T follicular helper cell (primary cell): ENCODE results near the gene TENT5C.

Experiments used
- DNase-seq: peaks from one replicate; pipeline ENCODE4 v3.0.0-alpha.2; 2020; ENCODE audit warnings: low read depth

The TENT5C gene

DNA sequence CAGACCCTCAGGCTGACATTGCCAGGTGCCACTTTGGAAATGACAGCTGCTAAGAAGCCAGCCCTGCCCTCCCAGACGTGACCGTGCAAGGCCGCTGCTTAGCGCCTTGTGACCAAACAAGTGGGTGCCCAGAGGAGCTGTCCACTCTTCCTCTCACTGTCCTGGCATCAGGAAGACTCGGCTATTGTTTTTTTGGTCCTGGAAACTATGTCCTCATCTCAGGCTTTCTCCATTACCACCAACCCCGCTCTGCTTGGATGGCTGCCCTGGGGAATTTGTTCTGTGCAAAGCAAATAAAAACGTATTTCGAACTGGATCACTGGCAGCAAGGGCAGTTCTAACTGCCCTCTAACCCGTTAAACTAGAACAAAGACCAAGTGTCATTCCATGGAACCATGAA lies 13.7 kb upstream of the TENT5C start:
- no peak for DNase-seq

- DNase-seq = no peak
Observed at GRCh38 chr1:117594261-117594990, 11.4 kb upstream of the TENT5C start.

DNA sequence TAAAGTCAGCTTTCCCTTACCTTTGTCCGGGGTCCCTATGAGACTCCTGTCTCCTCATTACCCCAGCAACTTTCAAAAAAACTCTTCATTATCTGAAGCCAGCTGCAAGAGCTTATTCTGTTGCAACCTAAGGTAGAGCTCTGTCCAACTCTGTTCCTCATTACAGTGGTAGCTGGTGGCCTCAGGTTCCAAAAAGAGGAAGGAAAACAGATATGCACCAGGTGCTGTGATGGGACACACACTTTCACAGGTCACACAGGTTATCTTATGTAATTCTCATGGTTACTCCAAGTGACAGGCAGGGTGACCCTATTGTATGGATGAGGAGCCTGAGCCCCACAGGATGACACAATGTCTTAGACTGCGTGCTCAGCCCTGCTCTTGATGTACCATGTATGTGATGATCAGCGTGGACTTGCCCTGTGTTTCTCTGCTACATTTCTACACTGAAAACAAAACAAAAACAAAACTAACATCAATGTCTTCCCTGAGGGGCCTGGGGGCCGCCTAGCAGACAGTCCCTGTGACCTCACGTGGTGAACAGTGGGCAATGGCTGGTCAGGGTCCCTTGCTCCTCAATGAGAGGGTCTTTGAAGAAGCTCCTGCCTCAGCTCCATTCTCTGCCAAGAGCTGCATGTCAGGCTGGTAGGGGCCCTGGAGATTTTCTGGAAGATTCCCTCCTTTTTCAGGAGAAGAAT lies 9.7 kb upstream of the TENT5C start:
- no peak for DNase-seq

GRCh38 chr1:117598489-117598888 lies 7.4 kb upstream of the TENT5C start:
- DNase-seq = no peak

GRCh38 chr1:117599286-117600221 lies 6.3 kb upstream of the TENT5C start:
- no peak for DNase-seq

- no peak for DNase-seq
Observed at GRCh38 chr1:117600325-117600943, 5.4 kb upstream of the TENT5C start.

- DNase-seq = no peak
Observed at GRCh38 chr1:117600966-117601365, 4.9 kb upstream of the TENT5C start.

DNA sequence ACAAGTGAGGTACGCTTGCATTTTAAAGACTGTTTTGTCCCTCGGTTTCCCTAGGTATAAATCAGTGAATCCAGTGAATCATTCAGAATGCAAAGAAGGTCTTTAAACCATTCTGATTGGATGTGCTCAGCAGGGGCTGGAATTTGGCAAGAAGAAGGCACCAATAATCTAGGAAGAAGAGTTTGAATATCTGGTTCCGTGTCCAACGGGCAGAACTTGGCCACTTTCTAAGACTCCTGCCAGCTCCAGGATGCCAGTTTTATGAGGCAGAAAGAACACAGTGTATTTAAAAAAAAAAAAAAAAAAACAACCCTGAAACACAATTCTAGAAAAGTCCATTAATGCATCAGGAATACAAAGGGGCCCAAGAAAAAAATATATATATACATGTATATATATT lies 3.0 kb upstream of the TENT5C start:
- DNase-seq = no peak

- no peak for DNase-seq
Observed at GRCh38 chr1:117605164-117605773, 579 bp upstream of the TENT5C start.

GRCh38 chr1:117606649-117607430 lies 992 bp downstream of the TENT5C start:
- peak; percentile 30 for DNase-seq

- peak; percentile 17 for DNase-seq
Observed at GRCh38 chr1:117607471-117607870, 1.6 kb downstream of the TENT5C start.

DNA sequence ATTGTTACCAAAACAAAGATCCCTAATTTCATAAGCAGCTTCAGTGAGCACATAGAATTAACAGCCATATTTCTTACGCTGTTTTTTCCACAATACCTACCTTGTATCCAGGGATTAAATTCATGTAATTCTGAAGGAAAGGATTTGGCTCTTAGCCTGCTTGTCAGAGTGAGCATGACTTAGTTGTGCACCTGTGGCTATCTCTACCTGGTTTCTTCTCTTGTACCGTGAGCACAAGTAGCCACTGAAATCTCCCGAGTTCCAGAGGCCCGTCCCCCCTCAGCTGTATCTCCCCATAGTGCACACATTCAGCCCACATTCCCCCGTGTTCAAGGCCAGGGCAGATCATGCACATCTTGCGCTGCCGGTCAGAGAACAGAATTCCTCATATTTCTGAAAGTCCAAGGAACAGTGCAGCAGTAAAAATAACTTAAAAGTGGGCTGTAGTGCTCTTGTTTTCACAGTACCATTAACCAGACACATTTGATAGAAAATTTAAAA lies 2.3 kb downstream of the TENT5C start:
- DNase-seq = no peak

GRCh38 chr1:117608758-117609157 lies 2.9 kb downstream of the TENT5C start:
- no peak for DNase-seq

DNA sequence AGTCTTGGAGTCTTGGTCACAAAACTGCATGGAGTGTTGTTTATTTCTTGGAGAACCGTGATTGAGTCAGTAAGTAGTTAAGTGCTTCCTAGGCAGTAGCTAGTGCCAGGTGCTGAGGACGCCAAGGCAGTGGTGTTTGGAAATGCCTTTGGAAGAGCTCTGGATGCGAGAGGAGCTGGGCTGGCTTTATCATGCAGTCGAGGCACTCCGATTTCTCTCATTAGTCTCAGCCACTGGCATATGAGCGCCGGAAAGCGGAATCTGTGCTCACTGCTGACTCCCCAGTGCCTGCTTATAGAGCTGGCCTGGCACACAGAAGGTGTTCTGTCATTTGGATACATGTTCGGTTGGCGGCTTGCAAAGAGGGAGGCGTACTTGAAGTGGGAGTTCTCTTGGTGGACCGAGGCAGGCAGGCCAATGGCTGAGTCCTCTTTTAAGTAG lies 3.6 kb downstream of the TENT5C start:
- DNase-seq = no peak

GRCh38 chr1:117610036-117610435 lies 4.2 kb downstream of the TENT5C start:
- no peak for DNase-seq

GRCh38 chr1:117611121-117611601 lies 5.3 kb downstream of the TENT5C start:
- DNase-seq = no peak

DNA sequence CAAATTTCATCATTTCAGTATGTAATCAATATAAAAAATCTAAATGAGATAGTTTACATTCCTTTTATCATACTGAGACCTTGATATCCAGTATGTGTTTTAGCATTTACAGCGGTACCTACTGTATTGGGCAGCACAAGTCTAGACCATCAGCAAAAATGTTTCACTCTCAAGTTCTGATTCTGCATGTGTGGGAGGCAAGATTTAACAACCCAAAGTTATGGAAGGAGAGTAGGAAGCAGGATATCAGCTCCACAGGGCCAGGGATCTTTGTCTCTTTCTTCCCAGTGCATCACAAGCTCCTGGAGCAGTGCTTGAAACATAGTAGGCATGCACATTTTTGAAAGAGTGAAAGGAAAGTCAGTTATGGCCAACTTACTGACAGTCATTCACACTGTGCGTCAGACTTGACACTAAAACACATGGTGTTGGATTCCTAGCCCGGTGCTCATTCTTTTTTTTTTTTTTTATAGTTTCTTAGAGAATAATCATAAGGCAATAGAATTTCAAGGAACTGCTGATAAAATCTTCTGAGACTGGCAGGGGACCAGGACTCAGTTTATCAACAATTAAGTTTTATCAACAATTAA lies 6.1 kb downstream of the TENT5C start:
- no peak for DNase-seq

DNA sequence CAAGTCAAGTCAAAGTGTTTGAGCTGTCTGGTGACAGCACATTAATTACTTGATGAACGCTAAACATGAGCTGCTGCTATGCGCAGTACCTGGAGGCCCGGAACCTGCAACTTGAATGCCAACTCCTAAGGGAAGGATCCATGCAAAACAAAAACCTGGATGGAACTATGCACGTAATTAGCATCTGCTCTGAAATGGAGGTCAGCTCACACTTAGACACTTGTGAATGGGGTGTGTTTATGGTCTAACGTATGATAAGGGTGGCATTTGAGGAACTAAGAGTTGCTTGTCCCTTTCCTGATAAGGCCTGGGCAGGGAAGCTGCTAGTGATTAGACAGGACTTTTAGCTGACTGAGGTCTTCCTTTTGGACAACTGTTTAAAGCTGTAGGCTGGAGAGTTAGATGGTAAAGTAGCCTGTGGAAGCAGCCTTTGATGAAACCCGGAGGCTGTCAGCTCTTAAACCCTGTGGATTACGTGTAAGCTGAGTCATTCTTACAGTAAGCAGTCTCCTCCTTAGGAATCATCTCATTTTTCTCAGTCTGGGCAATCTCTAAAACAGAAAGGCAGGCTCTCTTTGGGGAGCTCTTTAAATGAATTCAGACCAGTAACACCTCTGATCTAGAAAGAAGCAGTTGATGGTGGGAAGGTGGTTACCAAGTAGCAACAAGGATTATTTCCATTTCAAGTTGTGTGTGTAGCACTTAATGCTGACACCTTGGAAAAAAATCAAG lies 6.8 kb downstream of the TENT5C start:
- DNase-seq = no peak

DNA sequence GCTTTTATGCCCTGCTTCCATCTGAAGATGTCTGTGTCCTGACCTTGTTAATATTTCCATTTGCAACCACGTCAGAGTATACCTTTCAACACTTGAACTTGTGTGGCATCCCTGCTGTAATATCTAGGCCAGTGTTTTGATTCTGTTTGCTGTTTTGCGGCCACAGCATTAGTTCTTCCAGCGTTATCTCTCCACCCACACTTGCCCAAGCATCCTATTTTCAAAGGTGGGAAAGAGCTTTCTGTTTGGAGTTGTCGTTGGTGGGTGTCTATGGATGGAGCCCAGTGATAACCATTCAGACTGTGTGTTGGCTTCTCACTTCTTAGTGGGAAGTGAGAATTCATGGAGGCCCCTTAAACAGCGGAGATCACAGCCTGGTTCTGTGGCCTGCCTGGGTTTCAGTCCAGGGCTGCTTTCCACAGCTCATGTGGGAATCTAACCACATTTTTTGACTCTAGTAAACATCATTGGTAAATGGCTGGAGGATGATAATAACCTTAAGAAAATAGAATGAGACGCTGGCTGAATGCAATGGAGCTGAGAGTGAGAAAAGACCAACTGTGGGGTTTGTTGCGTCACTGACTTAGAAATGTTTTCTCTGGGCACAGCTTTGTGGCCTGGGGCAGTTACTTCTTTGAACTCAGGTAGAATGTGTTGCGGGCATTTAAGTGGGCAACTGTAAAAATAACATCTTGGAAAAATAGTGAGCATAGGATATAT lies 7.6 kb downstream of the TENT5C start:
- no peak for DNase-seq
